Astrocyte (in vitro differentiated cells and primary cell): ENCODE measurements around the gene TMCO1.
"Not testable (repeated sequence)": the region's sequence is repeated elsewhere in the genome, so short reads cannot be mapped to it uniquely, and the experiment has no call there.

Experiments used
- EZH2 ChIP-seq: IDR thresholded peaks from 2 replicates; pipeline ENCODE4 v1.6.1; 2012; ENCODE audit warnings: mild to moderate bottlenecking, low read length, inconsistent platforms; ENCODE audit not compliant: insufficient read depth
- TF ChIP-seq, protein P1 (sequence below): IDR thresholded peaks from 2 replicates; pipeline ENCODE4 v1.5.1; 2011; ENCODE audit warnings: low read depth, mild to moderate bottlenecking, inconsistent platforms, low read length, moderate library complexity; ENCODE audit not compliant: insufficient read depth

DNA sequence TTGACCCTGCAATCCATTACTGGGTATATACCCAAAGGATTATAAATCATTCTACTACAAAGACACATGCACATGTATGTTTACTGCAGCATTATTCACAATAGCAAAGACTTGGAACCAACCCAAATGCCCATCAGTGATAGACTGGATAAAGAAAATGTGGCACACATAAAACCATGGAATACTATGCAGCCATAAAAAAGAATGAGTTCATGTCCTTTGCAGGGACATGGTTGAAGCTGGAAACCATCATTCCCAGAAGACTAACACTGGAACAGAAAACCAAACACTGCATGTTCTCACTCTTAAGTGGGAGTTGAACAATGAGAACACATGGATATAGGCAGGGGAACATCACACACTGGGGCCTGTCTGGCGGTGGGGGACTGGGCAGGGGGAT is 35.8 kb upstream of the TMCO1 start:
- TF ChIP-seq, protein P1, sequence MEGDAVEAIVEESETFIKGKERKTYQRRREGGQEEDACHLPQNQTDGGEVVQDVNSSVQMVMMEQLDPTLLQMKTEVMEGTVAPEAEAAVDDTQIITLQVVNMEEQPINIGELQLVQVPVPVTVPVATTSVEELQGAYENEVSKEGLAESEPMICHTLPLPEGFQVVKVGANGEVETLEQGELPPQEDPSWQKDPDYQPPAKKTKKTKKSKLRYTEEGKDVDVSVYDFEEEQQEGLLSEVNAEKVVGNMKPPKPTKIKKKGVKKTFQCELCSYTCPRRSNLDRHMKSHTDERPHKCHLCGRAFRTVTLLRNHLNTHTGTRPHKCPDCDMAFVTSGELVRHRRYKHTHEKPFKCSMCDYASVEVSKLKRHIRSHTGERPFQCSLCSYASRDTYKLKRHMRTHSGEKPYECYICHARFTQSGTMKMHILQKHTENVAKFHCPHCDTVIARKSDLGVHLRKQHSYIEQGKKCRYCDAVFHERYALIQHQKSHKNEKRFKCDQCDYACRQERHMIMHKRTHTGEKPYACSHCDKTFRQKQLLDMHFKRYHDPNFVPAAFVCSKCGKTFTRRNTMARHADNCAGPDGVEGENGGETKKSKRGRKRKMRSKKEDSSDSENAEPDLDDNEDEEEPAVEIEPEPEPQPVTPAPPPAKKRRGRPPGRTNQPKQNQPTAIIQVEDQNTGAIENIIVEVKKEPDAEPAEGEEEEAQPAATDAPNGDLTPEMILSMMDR, result not testable (repeated sequence)
- TF ChIP-seq EZH2, result not testable (repeated sequence)
